Osteocyte (in vitro differentiated cells): ENCODE results near the gene GAB2. TPM values are rescaled to one million over a fixed set of nuclear protein-coding genes. Genes with fewer than 3 reads are reported as not detected.

Source experiments
- DNase-seq: peaks from one replicate; pipeline ENCODE4 v3.0.0; 2021; ENCODE audit warnings: mixed read lengths; ENCODE audit not compliant: unreplicated experiment; ENCODE audit errors: extremely low spot score
- H3K27ac Mint-ChIP-seq: one replicate; pipeline ENCODE4 v1.8.0; 2021; ENCODE audit warnings: mild to moderate bottlenecking, mixed read lengths; ENCODE audit not compliant: unreplicated experiment
- H3K27me3 Mint-ChIP-seq: one replicate; pipeline ENCODE4 v1.8.0; 2021; ENCODE audit warnings: mixed read lengths; ENCODE audit not compliant: unreplicated experiment
- H3K36me3 Mint-ChIP-seq: one replicate; pipeline ENCODE4 v1.8.0; 2021; ENCODE audit warnings: mixed read lengths; ENCODE audit not compliant: unreplicated experiment
- H3K4me1 Mint-ChIP-seq: one replicate; pipeline ENCODE4 v1.8.0; 2021; ENCODE audit warnings: mixed read lengths; ENCODE audit not compliant: unreplicated experiment
- H3K4me3 Mint-ChIP-seq: one replicate; pipeline ENCODE4 v1.8.0; 2021; ENCODE audit warnings: mild to moderate bottlenecking, moderate library complexity, mixed read lengths; ENCODE audit not compliant: unreplicated experiment
- H3K9me3 Mint-ChIP-seq: one replicate; pipeline ENCODE4 v1.8.0; 2021; ENCODE audit warnings: mixed read lengths; ENCODE audit not compliant: unreplicated experiment
- total RNA-seq: library from RNA; stranded (reverse); gene quantifications from 2 replicates; pipeline ENCODE4 v1.2.1, GENCODE V29; 2021
- TF ChIP-seq, protein P1 (sequence below): fragments of 200-600 bp; sonication (generic); IDR thresholded peaks from 2 replicates; pipeline ENCODE4 v1.5.0; 2021; ENCODE audit warnings: antibody characterized with exemption, mild to moderate bottlenecking, moderate library complexity

The GAB2 gene
- total RNA-seq, 1 donor from 2014 or later: 11.4 TPM

DNA sequence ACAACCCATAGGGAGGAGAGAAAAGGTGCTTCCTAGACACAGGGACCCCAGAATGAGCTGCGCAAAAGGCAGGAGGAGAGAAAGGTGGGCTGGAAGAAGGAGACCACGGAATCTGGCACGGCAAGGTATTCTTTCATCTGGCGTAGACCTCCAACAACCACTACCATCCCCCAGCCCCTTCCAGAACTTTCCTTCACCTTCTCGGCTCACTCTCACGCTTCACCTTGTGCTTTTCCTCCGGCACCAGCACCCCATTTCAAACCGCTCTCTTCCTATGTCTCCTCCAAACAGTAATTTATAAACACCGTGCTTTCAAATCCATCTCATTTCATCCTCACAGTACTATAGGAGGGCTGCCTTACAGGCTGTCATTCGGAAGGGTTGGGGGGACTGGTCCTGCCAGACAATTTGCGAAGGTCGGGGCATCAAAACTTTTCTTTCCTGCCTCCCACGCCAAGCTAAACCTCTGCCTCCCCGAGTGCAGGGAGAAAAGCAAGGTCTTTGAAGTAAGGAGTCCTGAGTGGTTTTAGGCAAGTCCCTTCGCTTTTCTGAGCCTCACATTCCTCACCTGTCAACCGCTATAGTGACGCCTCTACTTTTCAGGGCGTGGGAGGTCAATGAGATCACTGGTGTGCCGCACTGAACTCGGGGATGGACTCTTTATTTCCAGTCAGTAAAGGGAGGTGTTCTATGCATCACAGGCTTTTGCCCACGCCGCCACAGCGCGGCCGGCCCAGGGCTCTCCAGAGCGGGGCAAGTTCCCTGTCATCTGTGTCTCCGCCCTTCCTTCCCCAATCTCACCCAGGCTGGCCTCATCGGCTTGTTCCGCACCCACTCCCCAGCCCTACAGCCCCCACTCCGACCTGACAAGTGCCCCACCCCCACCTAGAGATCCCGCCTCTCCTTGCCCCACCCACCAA lies 230.0 kb downstream of the GAB2 start:
- Mint-ChIP-seq H3K4me3 (peak overlapping the region; percentile 99), H3K9me3 (no peaks in the 10 kb centered on the region), H3K27me3 (no peaks in the 10 kb centered on the region), H3K36me3 (peaks cover 4% of the 10 kb centered on the region), H3K4me1 (peaks cover 48% of the 10 kb centered on the region), H3K27ac (peak overlapping the region; percentile 86)
- DNase-seq: no peak
- TF ChIP-seq, protein P1, sequence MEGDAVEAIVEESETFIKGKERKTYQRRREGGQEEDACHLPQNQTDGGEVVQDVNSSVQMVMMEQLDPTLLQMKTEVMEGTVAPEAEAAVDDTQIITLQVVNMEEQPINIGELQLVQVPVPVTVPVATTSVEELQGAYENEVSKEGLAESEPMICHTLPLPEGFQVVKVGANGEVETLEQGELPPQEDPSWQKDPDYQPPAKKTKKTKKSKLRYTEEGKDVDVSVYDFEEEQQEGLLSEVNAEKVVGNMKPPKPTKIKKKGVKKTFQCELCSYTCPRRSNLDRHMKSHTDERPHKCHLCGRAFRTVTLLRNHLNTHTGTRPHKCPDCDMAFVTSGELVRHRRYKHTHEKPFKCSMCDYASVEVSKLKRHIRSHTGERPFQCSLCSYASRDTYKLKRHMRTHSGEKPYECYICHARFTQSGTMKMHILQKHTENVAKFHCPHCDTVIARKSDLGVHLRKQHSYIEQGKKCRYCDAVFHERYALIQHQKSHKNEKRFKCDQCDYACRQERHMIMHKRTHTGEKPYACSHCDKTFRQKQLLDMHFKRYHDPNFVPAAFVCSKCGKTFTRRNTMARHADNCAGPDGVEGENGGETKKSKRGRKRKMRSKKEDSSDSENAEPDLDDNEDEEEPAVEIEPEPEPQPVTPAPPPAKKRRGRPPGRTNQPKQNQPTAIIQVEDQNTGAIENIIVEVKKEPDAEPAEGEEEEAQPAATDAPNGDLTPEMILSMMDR: no peak

DNA sequence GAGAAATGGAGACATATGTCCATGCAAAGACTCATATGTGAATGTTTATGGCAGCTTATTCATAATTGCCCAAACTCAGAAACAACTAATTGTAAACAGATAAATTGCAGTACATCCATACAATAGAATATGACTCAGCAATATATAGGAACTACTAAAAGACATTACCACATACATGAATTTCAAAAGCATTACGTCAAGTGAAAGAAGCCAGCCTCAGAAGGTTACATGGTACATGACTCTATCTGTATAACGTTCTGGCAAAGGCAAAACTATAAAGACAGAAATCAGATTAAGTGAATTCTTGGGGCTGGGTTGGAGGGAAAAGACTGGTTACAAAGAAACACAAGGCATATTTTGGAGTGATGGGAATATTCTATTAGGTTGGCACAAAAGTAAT lies 236.4 kb downstream of the GAB2 start:
- H3K27ac Mint-ChIP-seq: no peak overlapping the region
- H3K4me1 Mint-ChIP-seq: peaks cover 7% of the 10 kb centered on the region
- H3K27me3 Mint-ChIP-seq: no peaks in the 10 kb centered on the region
- TF ChIP-seq, protein P1: no peak
- DNase-seq: no peak
- H3K9me3 Mint-ChIP-seq: peaks cover 3% of the 10 kb centered on the region
- H3K36me3 Mint-ChIP-seq: peaks cover 14% of the 10 kb centered on the region
- no peak overlapping the region for H3K4me3 Mint-ChIP-seq

DNA sequence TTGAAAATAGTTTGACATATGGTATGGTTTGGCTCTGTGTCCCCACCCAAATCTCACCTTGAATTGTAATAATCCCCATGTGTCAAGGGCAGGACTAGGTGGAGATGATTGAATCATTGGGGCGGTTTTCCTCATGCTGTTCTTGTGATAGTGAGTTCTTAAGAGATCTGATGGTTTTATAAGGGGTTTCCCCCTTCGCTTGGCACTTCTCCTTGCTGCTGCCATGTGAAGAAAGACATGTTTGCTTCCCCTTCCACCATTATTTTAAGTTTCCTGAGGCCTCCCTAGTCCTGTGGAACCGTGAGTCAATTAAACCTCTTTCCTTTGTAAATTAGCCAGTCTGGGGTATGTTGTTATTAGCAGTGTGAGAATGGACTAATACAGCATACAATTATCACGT lies 236.9 kb downstream of the GAB2 start:
- Mint-ChIP-seq H3K4me3 (no peak overlapping the region), H3K27ac (no peak overlapping the region), H3K9me3 (peaks cover 5% of the 10 kb centered on the region), H3K4me1 (peaks cover 3% of the 10 kb centered on the region), H3K27me3 (no peaks in the 10 kb centered on the region), H3K36me3 (peaks cover 15% of the 10 kb centered on the region)
- TF ChIP-seq, protein P1: no peak
- DNase-seq: no peak

DNA sequence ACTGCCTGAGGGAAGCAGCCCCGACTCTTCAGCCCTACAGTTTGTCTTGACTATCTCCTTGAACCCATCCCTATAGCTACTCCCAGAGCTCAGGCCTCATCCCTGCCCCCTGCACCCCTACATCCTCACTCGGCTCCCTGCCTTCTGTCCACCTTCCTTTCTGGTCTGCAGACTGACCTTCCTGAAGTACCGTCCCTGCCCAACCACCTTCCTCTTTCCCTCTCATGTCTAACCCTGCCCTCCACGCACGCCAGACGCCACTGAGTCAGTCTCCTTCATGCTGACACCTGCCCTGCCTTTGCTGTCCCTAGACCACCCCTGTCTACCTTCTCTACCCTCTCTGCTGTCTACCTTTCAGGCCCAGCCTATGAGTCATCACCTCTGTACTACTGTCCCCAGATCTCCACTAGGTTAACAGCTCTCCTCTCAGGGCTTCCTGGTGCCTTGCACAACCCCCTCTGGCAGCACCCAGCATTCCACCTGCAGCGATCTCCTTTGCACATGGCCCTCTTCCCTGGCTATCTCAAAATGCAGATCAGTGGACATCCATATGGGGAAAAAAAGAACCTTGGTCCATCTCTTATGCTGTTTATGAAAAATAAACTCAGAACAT lies 238.1 kb downstream of the GAB2 start:
- Mint-ChIP-seq H3K27ac (no peak overlapping the region), H3K4me3 (no peak overlapping the region), H3K36me3 (peaks cover 15% of the 10 kb centered on the region)

More for the DNA sequence above, 238.1 kb downstream of the GAB2 start:
- TF ChIP-seq, protein P1: no peak
- no peaks in the 10 kb centered on the region for H3K27me3 Mint-ChIP-seq
- peaks cover 2% of the 10 kb centered on the region for H3K4me1 Mint-ChIP-seq
- H3K9me3 Mint-ChIP-seq: peaks cover 5% of the 10 kb centered on the region
- no peak for DNase-seq
